Panc1 (cell line): ENCODE data around the gene TSNAX. TPM values are rescaled to one million over a fixed set of nuclear protein-coding genes. Genes with fewer than 3 reads are reported as not detected.

Source experiments
- ATAC-seq: fragments of 200-7000 bp; cut with Tn5 transposase; 2 replicates; pipeline ENCODE4 v1.9.1; 2020; ENCODE audit warnings: mild to moderate bottlenecking, moderate library complexity
- BruUV-seq: library from RNA; stranded (reverse); fragments of 400-500 nt; replicated peaks from 2 replicates; lab custom pipeline; 2021; lab: Mats Ljungman, UMichigan
- CTCF ChIA-PET: fragments of 300-600 bp; sonication (Branson Sonifier 250); formaldehyde crosslinking; loops from one replicate; lab custom pipeline; 2022; ENCODE audit warnings: antibody characterized with exemption; lab: Charles Lee
- POLR2A ChIA-PET: fragments of 300-600 bp; sonication (Branson Sonifier 250); formaldehyde crosslinking; loops from one replicate; lab custom pipeline; 2022; ENCODE audit warnings: antibody characterized with exemption; lab: Charles Lee
- DNase-seq: peaks from one replicate; pipeline ENCODE4 v3.0.0-alpha.2; 2010; ENCODE audit warnings: low read depth, low spot score
- H3K27ac ChIP-seq: 2 replicates; pipeline ENCODE4 v1.5.1; 2011; ENCODE audit warnings: mild to moderate bottlenecking, low read length, inconsistent platforms
- H3K27me3 ChIP-seq: fragments of 200-500 bp; sonication (Bioruptor generic); 2 replicates; pipeline ENCODE4 v1.6.0; 2014; ENCODE audit warnings: low read length, inconsistent platforms; ENCODE audit not compliant: control insufficient read depth, insufficient read depth
- H3K36me3 ChIP-seq: fragments of 200-500 bp; sonication (Bioruptor generic); 2 replicates; pipeline ENCODE4 v1.5.1; 2014; ENCODE audit warnings: inconsistent platforms, mild to moderate bottlenecking, low read length, moderate library complexity; ENCODE audit not compliant: control insufficient read depth, insufficient read depth
- H3K4me1 ChIP-seq: 2 replicates; pipeline ENCODE4 v1.5.1; 2011; ENCODE audit warnings: inconsistent platforms, mild to moderate bottlenecking, low read length, moderate library complexity; ENCODE audit not compliant: control insufficient read depth, insufficient read depth
- H3K4me3 ChIP-seq, 2 experiments: 2 replicates each; pipeline ENCODE4 v1.5.1; 2011 to 2012; ENCODE audit warnings: low read depth in 2 of 2, low read length in 2 of 2, mild to moderate bottlenecking in 2 of 2, inconsistent platforms in 1 of 2, moderate library complexity in 1 of 2
- H3K9me3 ChIP-seq: fragments of 200-500 bp; sonication (Bioruptor generic); 2 replicates; pipeline ENCODE4 v1.5.1; 2014; ENCODE audit warnings: low read depth, mild to moderate bottlenecking, inconsistent platforms, low read length, moderate library complexity; ENCODE audit not compliant: control insufficient read depth, insufficient read depth
- CTCF ChIP-seq: fragments of 450-650 bp; IDR thresholded peaks from 2 replicates; pipeline ENCODE4 v1.5.1; 2017; ENCODE audit warnings: mild to moderate bottlenecking
- POLR2AphosphoS5 ChIP-seq: IDR thresholded peaks from 2 replicates; pipeline ENCODE4 v1.6.1; 2012; ENCODE audit warnings: mild to moderate bottlenecking, low read depth, low read length, moderate library complexity
- SIN3A ChIP-seq: IDR thresholded peaks from 2 replicates; pipeline ENCODE4 v1.6.1; 2012; ENCODE audit warnings: low read depth, mild to moderate bottlenecking, low read length, moderate library complexity, borderline replicate concordance; ENCODE audit not compliant: insufficient read depth
- TCF7L2 ChIP-seq: IDR thresholded peaks from 2 replicates; pipeline ENCODE4 v1.6.1; 2011; ENCODE audit warnings: mild to moderate bottlenecking, low read depth, low read length, inconsistent platforms
- in situ Hi-C: cut with HindIII; loops from 2 replicates; pipeline ENCODE4 v1.10.0; 2016; ENCODE audit warnings: low sequenced_read_pairs, low pct_unique_long_range_greater_than_20kb
- intact Hi-C: fragments of 100-400 bp; cut with micrococcal nuclease; formaldehyde crosslinking; loops from one replicate; pipeline ENCODE4 v1.10.0; 2022; ENCODE audit not compliant: unreplicated experiment
- total RNA-seq: library from RNA; stranded (reverse); gene quantifications from one replicate; pipeline ENCODE4 v1.2.1, GENCODE V29; 2021; ENCODE audit not compliant: unreplicated experiment
- TF ChIP-seq, protein P1 (sequence below), 2 experiments: IDR thresholded peaks; 2 replicates each; pipeline ENCODE4 v1.6.1; 2011 to 2012; ENCODE audit warnings: low read depth in 2 of 2, control low read depth in 1 of 2, low read length in 1 of 2, mild to moderate bottlenecking in 1 of 2, moderate library complexity in 1 of 2; ENCODE audit not compliant: insufficient read depth in 1 of 2

Gene TSNAX
- total RNA-seq, 1 experiment from 2014 or later: 40.0 TPM

DNA sequence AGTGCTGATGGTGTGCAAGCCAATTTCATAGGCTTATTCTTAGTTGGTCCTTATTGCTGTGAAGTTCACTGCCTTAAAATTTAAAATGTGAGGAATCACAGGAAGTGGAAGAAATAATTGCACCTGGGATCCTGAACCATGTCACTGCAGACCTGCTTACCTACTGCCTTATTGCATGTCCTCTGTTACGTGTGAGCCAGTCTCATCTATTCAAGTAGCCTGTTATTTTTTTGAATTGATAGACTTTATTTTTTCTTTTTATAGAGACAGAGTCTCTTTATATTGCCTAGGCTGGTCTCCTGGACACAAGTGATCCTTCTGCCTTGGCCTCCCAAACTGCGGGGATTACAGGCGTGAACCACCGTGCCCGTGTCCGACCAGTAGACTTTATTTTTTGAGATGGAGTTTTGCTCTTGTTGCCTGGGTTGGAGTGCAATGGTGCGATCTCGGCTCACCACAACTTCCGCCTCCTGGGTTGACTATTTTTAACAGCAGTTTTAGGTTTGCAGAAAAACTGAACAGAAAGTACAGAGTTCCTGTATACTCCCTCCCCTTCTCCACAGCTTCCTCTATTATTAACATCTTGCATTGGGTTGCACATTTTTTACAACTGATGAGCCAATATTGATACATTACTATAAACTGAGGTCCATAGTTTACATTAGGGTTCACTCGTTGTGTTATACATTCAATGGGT lies 84.1 kb downstream of the TSNAX start:
- in situ Hi-C loops: no loop called here
- Histone ChIP-seq H3K4me3 (no peak overlapping the region), H3K9me3 (no peaks in the 10 kb centered on the region), H3K27ac (no peak overlapping the region), H3K36me3 (no peaks in the 10 kb centered on the region), H3K27me3 (no peaks in the 10 kb centered on the region; the same call in 1 of the 2 replicates), H3K4me1 (no peaks in the 10 kb centered on the region)
- no peak for TF ChIP-seq TCF7L2
- TF ChIP-seq, protein P1, sequence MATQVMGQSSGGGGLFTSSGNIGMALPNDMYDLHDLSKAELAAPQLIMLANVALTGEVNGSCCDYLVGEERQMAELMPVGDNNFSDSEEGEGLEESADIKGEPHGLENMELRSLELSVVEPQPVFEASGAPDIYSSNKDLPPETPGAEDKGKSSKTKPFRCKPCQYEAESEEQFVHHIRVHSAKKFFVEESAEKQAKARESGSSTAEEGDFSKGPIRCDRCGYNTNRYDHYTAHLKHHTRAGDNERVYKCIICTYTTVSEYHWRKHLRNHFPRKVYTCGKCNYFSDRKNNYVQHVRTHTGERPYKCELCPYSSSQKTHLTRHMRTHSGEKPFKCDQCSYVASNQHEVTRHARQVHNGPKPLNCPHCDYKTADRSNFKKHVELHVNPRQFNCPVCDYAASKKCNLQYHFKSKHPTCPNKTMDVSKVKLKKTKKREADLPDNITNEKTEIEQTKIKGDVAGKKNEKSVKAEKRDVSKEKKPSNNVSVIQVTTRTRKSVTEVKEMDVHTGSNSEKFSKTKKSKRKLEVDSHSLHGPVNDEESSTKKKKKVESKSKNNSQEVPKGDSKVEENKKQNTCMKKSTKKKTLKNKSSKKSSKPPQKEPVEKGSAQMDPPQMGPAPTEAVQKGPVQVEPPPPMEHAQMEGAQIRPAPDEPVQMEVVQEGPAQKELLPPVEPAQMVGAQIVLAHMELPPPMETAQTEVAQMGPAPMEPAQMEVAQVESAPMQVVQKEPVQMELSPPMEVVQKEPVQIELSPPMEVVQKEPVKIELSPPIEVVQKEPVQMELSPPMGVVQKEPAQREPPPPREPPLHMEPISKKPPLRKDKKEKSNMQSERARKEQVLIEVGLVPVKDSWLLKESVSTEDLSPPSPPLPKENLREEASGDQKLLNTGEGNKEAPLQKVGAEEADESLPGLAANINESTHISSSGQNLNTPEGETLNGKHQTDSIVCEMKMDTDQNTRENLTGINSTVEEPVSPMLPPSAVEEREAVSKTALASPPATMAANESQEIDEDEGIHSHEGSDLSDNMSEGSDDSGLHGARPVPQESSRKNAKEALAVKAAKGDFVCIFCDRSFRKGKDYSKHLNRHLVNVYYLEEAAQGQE (IDR thresholded peaks at IDR 0.05; ENCODE audit: insufficient read depth in 1 of 2, low read depth in 2 of 2, low read length in 1 of 2): no peak
- TF ChIP-seq CTCF: no peak
- no peak for TF ChIP-seq POLR2AphosphoS5
- TF ChIP-seq SIN3A: no peak
- DNase-seq (no peak), ATAC-seq (no peak)
- CTCF ChIA-PET: no interaction called here
- no TSS peak for BruUV-seq
- intact Hi-C loops: no loop called here
- POLR2A ChIA-PET: no interaction called here

GRCh38 chr1:231613419-231614349 lies 85.2 kb downstream of the TSNAX start:
- Histone ChIP-seq H3K27ac (no peak overlapping the region), H3K27me3 (no peaks in the 10 kb centered on the region; the same call in 1 of the 2 replicates), H3K4me1 (no peaks in the 10 kb centered on the region), H3K9me3 (no peaks in the 10 kb centered on the region), H3K4me3 (no peak overlapping the region), H3K36me3 (no peaks in the 10 kb centered on the region)
- in situ Hi-C loops: no loop called here
- TF ChIP-seq SIN3A (no peak), POLR2AphosphoS5 (no peak), TCF7L2 (no peak), CTCF (no peak)
- TF ChIP-seq, protein P1 (IDR thresholded peaks at IDR 0.05; ENCODE audit: insufficient read depth in 1 of 2, low read depth in 2 of 2, low read length in 1 of 2): no peak
- no peak for ATAC-seq
- BruUV-seq: no TSS peak
- no peak for DNase-seq
- POLR2A ChIA-PET: interaction anchor here (0.6 kb wide), 1 partner anchor 406 kb away, joined by 7 read pairs; no protein-coding TSS in a partner anchor
- intact Hi-C loops: no loop called here
- CTCF ChIA-PET: no interaction called here
